HepG2 (cell line): ENCODE measurements around the gene C11orf24. TPM values are rescaled to one million over a fixed set of nuclear protein-coding genes. Genes with fewer than 3 reads are reported as not detected.

Source experiments
- ATAD3A ChIP-seq: sonication (generic); formaldehyde crosslinking; IDR thresholded peaks from 2 replicates; pipeline ENCODE4 v1.4.0; 2020; ENCODE audit warnings: missing genetic modification reagents
- CHD4 ChIP-seq: fragments of 200-600 bp; sonication (generic); IDR thresholded peaks from 2 replicates; pipeline ENCODE4 v1.7.0; 2017; ENCODE audit warnings: mild to moderate bottlenecking, low read length, borderline replicate concordance
- FLYWCH1 ChIP-seq: sonication (generic); formaldehyde crosslinking; IDR thresholded peaks from 2 replicates; pipeline ENCODE4 v1.8.1; 2023; ENCODE audit warnings: mild to moderate bottlenecking, missing genetic modification reagents
- FOXM1 ChIP-seq: sonication (generic); formaldehyde crosslinking; IDR thresholded peaks from 2 replicates; pipeline ENCODE4 v1.5.0; 2020; ENCODE audit warnings: missing genetic modification reagents
- HINFP ChIP-seq: sonication (generic); formaldehyde crosslinking; IDR thresholded peaks from 2 replicates; pipeline ENCODE4 v1.4.0; 2020; ENCODE audit warnings: low read depth, mild to moderate bottlenecking, missing genetic modification reagents
- HNF1A ChIP-seq, 2 experiments: sonication (generic) in 1 of 2; formaldehyde crosslinking in 1 of 2; IDR thresholded peaks; 2 replicates each; pipeline versions ENCODE4 v1.4.0 to v1.6.1; 2016 to 2020; ENCODE audit warnings: borderline replicate concordance in 1 of 2, low read depth in 1 of 2, mild to moderate bottlenecking in 1 of 2, missing genetic modification reagents in 1 of 2
- NFIB ChIP-seq: sonication (generic); formaldehyde crosslinking; IDR thresholded peaks from 2 replicates; pipeline ENCODE4 v1.9.0; 2021; ENCODE audit warnings: missing genetic modification reagents, mild to moderate bottlenecking, borderline replicate concordance
- PAF1 ChIP-seq: IDR thresholded peaks from 2 replicates; pipeline ENCODE4 v1.6.1; 2016; ENCODE audit warnings: missing genetic modification reagents, missing compliant biosample characterization
- PAX8 ChIP-seq: sonication (generic); formaldehyde crosslinking; IDR thresholded peaks from 2 replicates; pipeline ENCODE4 v1.8.0; 2022; ENCODE audit warnings: mild to moderate bottlenecking, missing genetic modification reagents, borderline replicate concordance
- SATB2 ChIP-seq: sonication (generic); formaldehyde crosslinking; IDR thresholded peaks from 2 replicates; pipeline ENCODE4 v1.5.0; 2020; ENCODE audit warnings: missing genetic modification reagents
- ZBED4 ChIP-seq: sonication (generic); formaldehyde crosslinking; IDR thresholded peaks from 2 replicates; pipeline ENCODE4 v1.4.0; 2020; ENCODE audit warnings: missing genetic modification reagents, borderline replicate concordance
- ZBTB38 ChIP-seq: sonication (generic); formaldehyde crosslinking; IDR thresholded peaks from 2 replicates; pipeline ENCODE4 v1.5.1; 2020; ENCODE audit warnings: mild to moderate bottlenecking, missing genetic modification reagents
- ZC3H13 ChIP-seq: sonication (generic); formaldehyde crosslinking; IDR thresholded peaks from 2 replicates; pipeline ENCODE4 v1.8.1; 2023; ENCODE audit warnings: mild to moderate bottlenecking, missing genetic modification reagents, moderate library complexity
- ZFAT ChIP-seq: sonication (generic); formaldehyde crosslinking; conservative IDR thresholded peaks from 2 replicates; pipeline ENCODE4 v1.8.1; 2023; ENCODE audit warnings: missing genetic modification reagents, inconsistent platforms
- ZNF101 ChIP-seq: sonication (generic); formaldehyde crosslinking; IDR thresholded peaks from 2 replicates; pipeline ENCODE4 v1.4.0; 2020; ENCODE audit warnings: mild to moderate bottlenecking, low read depth, missing genetic modification reagents, borderline replicate concordance
- ZNF207 ChIP-seq: fragments of 450-650 bp; IDR thresholded peaks from 2 replicates; pipeline ENCODE4 v1.6.1; 2016; ENCODE audit warnings: antibody characterized with exemption, borderline replicate concordance
- ZNF331 ChIP-seq: sonication (generic); formaldehyde crosslinking; IDR thresholded peaks from 2 replicates; pipeline ENCODE4 v1.4.0; 2020; ENCODE audit warnings: missing genetic modification reagents
- ZNF780A ChIP-seq: sonication (generic); formaldehyde crosslinking; IDR thresholded peaks from 2 replicates; pipeline ENCODE4 v1.8.0; 2022; ENCODE audit warnings: mild to moderate bottlenecking, missing genetic modification reagents, moderate library complexity
- polyA plus RNA-seq, 8 experiments: library from polyadenylated mRNA; depleted of rRNA in 3 of 8; stranded (reverse) in 7 of 8; unstranded in 1 of 8; fragments of >200 nt; fragmentation: Illumina TruSeq in 4 of 8; extraction: Trizol in 4 of 8; gene quantifications; 2 replicates each; pipeline versions ENCODE4 v1.2.1 to v1.2.3, GENCODE V29; 2011 to 2016; ENCODE audit warnings: low read depth in 4 of 8, missing spikeins in 1 of 8, mixed read lengths in 1 of 8; ENCODE audit not compliant: insufficient read depth in 1 of 8
- total RNA-seq, 5 experiments: library from RNA; depleted of rRNA; stranded (reverse); fragments of >200 nt; fragmentation: Illumina TruSeq; extraction: Trizol; gene quantifications; 2 replicates each; pipeline ENCODE4 v1.2.3, GENCODE V29; 2016; ENCODE audit warnings: low read depth in 1 of 5

Gene C11orf24
- total and polyA plus RNA-seq, 2 of the 13 experiments (the other 11 are each of a cell fraction or from before 2014, with no cell fraction given): 52.9 to 55.5 TPM

- TF ChIP-seq ZC3H13 (CRISPR knock-in tag) (peak; percentile 88), NFIB (no peak), ZNF207 (no peak), FLYWCH1 (CRISPR knock-in tag) (no peak), SATB2 (CRISPR knock-in tag) (peak; percentile 28; the same call in 1 of the 2 replicates), ATAD3A (CRISPR knock-in tag) (no peak), HNF1A (IDR thresholded peaks at IDR 0.05; ENCODE audit: low read depth) (peak; percentile 58; the same call in 1 of the 2 replicates), HNF1A (CRISPR knock-in tag; IDR thresholded peaks at IDR 0.05; ENCODE audit: borderline replicate concordance) (peak; percentile 79; the same call in 1 of the 2 replicates), ZBED4 (CRISPR knock-in tag) (peak; percentile 89; the same call in 1 of the 2 replicates), PAX8 (no peak; the same call in 1 of the 2 replicates), ZNF331 (peak; percentile 71), ZBTB38 (CRISPR knock-in tag) (peak; percentile 51), HINFP (CRISPR knock-in tag) (0 out of 2 replicates have a peak, but pooled peaks have one; percentile 40), ZFAT (no peak), ZNF780A (CRISPR knock-in tag) (no peak), FOXM1 (CRISPR knock-in tag) (no peak), ZNF101 (CRISPR knock-in tag) (no peak), CHD4 (peak; percentile 73; the same call in 1 of the 2 replicates), PAF1 (CRISPR knock-in tag) (no peak)
These were observed 26.3 kb upstream of the C11orf24 start (continued) for GRCh38 chr11:68297812-68298658.
